ENCODE data around the gene SLC35G2.
"Not testable (repeated sequence)": the region's sequence is repeated elsewhere in the genome, so short reads cannot be mapped to it uniquely, and the experiment has no call there.

The SLC35G2 gene

GRCh38 chr3:136818769-136819391 is at the start of gene SLC35G2:
SLC35G2 (plus strand) TSS chr3:136819126; CDS start chr3:136854461, 35,335 bp downstream.
- DNase-seq (ENCODE audit: low spot score): peak; percentile 58

DNA sequence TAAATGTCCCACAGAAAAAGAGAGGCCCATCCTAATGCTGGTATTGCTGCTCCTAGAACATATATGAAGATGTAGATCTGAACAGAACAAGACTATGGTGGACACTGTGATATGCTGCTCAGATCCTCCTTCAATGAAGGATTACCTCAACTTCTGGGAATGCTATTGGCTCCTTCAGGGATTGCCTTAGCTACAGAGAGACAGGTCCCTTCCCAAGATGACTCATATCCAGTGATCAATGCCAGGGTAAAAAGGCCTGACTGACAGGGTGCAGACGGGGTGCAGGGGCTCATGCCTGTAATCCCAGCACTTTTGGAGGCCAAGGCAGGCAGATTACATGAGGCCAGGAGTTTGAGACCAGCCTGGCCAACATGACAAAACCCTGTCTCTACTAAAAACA is 46.2 kb upstream of the SLC35G2 start:
- no peak for DNase-seq (ENCODE audit: low spot score)

DNA sequence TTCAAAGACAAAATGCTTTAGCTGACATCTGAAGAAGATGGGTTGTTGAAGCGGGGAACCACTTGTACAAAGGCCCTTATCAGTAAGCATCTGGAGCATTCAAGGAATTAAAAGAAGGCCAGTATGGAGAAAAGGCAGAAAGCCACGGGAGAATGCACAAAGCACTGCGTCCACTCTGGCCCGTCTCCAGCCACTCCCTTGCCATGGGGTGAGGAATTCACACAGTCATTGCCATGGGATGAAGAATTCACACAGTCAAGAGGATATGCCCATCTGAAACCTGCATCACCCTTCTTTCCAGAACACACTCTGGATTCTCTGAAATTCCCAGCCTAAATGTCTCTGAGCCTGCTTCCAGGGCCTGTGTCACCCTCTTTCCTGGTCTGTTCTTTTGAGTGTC is 40.1 kb upstream of the SLC35G2 start:
- no peak for DNase-seq (ENCODE audit: low spot score)

DNA sequence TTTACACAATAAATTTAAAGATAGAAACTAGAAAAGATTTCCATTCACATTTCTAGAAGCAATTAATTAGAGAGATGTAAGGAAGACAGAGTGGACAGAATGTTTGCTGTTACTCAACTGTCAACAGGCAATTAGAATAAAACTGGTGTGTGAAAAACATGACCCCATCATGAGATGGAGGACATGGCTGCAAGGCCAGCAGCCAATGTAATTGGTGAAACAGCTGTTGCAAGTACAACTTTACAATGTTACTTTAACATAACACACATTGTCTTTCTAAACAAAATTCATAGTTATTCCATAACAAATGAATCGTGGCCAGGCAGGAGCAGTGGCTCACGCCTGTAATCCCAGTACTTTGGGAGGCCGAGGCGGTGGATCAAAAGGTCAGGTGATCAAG is 38.2 kb upstream of the SLC35G2 start:
- DNase-seq (ENCODE audit: low spot score): no peak

DNA sequence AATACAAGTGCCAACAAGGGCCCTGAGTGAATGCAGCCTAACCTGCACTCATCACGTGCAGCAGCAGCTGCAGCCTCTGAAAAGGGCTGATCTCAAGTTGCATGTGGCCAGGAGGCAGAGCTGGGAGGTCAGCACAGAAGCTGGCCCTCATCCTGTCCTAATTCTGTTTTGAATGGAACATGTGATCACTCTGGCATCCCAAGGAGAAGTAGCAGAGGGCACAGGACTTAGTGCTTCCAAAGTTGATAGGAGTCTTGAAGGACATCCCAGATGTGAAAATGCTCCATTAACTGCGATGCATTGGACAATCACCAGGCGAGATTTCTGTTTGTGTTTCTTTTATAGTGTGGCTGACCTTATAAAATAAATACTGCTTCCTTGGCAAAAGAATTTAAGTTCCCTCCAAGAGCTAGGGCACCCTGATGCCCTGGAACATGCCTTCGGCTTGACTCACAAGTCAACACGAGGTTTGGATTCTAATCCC is 35.2 kb upstream of the SLC35G2 start:
- no peak for DNase-seq (ENCODE audit: low spot score)

DNA sequence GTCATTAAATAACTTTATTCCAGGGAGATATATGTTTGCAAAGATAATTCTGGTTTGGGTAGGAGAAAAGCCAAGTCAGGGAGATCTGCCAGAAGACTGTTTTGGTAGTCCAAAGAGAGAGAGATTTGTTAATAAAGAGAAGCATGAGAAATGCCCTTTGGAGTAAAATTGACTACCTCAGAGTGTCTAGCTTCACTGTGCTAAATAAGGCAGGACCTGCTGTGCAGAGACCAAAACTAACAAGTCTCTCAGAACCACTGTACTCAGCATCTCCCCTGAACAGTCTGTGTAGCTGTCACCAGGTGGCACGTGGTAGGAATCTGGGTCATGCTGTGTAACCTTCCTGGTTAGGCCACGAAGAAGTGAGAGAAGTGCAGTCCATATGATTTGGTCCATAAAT is 31.6 kb upstream of the SLC35G2 start:
- DNase-seq (ENCODE audit: low spot score): peak; percentile 1

GRCh38 chr3:136788154-136788553 is 30.8 kb upstream of the SLC35G2 start:
- DNase-seq (ENCODE audit: low spot score): no peak

DNA sequence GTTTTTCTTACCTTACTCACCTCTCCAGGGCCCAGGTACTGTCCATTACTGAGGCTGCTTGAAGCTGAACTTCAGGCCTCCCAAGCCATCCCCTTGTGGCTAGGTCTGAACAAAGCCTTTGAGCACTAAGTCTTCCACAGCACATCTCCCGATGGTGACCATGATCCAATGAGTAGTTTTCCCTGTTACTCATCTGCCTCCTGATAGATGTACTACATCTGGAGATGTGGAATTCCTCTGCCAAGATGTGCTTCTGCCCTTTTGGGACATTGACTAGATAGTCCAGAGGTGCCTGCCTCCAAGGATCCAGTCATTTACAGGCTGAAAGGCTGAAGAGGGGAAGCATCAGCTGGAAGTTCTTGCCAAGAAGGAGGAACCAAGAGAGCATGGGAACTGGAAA is 28.9 kb upstream of the SLC35G2 start:
- DNase-seq (ENCODE audit: low spot score): no peak

DNA sequence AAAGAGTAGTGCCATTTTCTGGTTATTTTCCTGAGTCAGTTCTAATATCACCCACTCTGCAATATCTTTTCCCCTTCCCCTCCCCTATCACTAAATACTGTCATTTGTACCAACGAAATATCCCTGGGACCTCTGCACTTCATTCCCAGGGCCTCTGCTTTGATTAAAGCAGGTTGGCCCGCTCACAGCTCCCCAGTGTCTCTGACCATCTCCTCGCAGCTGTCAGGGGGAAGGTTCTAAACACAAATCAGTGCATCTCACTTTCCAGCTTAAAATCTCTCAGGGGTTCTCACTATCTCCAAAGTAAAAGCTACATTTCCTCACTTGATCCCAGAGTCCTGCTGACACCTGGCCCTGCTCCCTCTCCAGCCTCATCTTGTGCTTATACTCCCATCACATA is 28.1 kb upstream of the SLC35G2 start:
- DNase-seq (ENCODE audit: low spot score): no peak

DNA sequence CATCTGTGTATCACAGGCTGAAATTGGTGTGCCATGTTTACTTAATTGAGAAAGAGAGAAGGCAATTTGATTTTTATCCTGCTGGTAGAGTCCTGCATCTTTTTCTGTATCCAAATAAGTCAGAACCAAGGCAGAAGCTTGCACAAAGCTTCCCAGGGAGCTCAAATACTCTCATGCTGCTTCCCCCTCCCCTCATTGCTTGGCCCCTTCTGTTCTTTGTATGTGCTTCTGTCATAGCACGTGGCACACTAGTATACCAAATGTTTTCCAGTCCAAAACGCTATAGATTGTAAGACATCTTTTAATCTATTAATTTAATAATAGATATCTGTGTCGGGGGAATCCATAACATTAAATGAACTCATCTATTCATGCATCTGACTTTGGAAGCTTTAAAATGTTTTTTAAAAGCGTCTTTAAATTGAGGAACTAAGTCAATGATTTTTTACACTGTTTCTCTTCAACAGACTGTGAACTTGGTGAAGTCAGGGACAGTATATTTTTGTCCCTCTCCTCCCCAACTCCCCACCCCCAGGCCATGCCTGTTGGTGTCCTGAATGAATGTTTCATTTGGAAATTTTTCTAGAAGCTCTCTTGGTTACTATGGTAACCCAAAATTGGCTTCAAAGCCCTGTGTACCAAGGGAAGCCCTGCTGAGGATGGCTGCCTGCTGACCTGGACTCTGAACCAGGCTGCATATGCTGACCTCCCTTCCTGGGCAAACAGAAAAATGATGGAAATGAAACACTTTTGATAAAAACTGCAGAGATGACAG is 26.2 kb upstream of the SLC35G2 start:
- DNase-seq (ENCODE audit: low spot score): peak; percentile 7

- not testable (repeated sequence) for DNase-seq (ENCODE audit: low spot score)
Measured at GRCh38 chr3:136801146-136801545, 17.8 kb upstream of the SLC35G2 start.

DNA sequence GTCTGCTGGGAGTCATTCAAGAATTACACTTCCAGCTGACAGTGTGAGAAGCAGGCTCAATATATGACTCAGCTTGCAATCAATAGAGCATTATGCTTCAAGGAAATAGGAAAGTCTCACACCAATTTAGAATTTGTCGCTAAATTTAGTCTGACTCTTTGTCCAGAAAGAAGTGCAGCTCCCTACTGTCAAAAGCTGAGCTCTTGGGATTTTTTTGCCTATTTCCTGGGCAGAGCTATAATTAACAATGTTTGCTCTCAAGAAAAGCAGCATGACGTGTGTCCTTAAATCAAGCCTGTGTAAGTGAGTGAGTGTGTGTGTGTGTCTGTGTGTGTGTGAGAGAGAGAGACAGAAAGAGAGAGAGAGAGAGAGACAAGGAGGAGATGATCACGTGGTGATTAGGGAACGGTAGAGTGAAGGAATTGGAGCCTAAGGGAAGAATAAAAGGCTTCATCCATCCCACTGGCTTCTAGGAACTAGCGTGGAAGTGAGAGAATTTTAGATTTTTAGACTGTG is 16.4 kb upstream of the SLC35G2 start:
- DNase-seq (ENCODE audit: low spot score): peak; percentile 24

DNA sequence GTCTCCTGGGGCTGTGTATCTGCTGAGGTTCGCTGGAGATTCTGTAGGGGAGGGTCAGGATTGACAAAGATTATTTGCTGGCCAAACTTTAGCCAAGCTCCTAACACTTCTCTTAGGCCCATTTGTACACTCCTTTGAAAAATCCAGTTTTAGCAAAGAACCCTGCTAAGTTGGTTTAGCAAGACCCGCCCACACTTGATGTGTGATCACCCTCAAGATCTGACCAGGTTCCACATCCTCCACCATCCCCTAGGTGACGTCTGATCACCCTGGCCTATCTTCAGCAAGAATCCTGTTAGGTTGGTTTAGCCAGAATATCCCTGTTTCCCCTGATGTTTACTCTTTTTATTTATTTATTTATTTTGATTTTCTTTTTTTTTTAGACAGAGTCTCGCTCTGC is 14.8 kb upstream of the SLC35G2 start:
- no peak for DNase-seq (ENCODE audit: low spot score)

- DNase-seq (ENCODE audit: low spot score): no peak
Measured at GRCh38 chr3:136804813-136805212, 14.1 kb upstream of the SLC35G2 start.

- no peak for DNase-seq (ENCODE audit: low spot score)
Measured at GRCh38 chr3:136805795-136806194, 13.1 kb upstream of the SLC35G2 start.

GRCh38 chr3:136811701-136812100 is 7.2 kb upstream of the SLC35G2 start:
- no peak for DNase-seq (ENCODE audit: low spot score)

DNA sequence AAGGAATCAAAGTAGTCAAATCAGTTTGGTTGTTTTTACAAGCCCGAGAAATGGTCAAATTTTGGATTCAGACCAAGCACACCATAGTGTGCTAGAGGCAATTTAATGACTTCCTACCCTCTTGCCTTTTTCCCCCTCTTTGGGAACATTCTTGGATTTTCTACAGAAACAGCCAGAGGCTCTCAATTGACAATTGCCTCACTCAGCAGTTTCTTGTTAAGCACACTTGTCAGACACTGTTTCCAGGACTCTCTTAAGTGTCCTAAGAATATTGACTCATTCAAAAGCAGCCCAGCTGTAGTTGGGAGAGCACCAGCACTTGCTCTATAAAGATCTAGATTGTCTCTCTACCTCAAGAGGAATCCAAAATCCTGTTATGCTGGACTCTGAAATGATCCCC is 1.5 kb upstream of the SLC35G2 start:
- DNase-seq (ENCODE audit: low spot score): peak; percentile 13

- no peak for DNase-seq (ENCODE audit: low spot score)
Measured at GRCh38 chr3:136818191-136818768, 646 bp upstream of the SLC35G2 start.

- no peak for DNase-seq (ENCODE audit: low spot score)
Measured at GRCh38 chr3:136819392-136819730, 435 bp downstream of the SLC35G2 start.

GRCh38 chr3:136819731-136820679 is 1.1 kb downstream of the SLC35G2 start:
- no peak for DNase-seq (ENCODE audit: low spot score)

DNA sequence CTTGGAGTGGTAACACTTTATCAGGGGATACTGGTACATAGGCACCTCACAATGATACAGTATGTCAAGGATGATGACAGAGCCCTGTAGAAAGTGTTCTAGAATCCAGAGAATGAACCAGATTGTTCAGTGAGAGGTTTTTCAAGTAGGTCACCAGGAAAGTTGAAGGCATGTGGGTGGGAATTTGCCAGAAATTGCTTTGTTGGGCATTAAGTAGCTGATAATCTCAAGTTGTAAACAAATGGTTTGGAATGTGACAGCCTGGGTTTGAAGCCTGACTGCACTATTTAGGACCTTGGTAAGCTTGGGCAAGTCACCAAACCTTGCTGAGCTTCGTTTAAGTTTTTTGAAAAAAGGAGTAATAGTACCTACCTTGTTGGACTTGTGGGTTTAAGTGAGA is 12.5 kb downstream of the SLC35G2 start:
- no peak for DNase-seq (ENCODE audit: low spot score)

Data from putamen (tissue), 1 donor.